Midbrain (tissue), 1 donor: ENCODE measurements around the gene RAD23B.
A peak's percentile ranks its signal among the peaks of the same experiment; 100 is the strongest.
"Not testable (repeated sequence)": the region's sequence is repeated elsewhere in the genome, so short reads cannot be mapped to it uniquely, and the experiment has no call there.

Experiments used
- DNase-seq: peaks from one replicate; lab custom pipeline; 2025; lab: John Stamatoyannopoulos, UW

Gene RAD23B

GRCh38 chr9:107282759-107283622 is at the start of gene RAD23B:
Gene RAD23B, plus strand, starts transcription at chr9:107283279. Its CDS starts 351 bp downstream, at chr9:107283630.
- peak; percentile 97 for DNase-seq

GRCh38 chr9:107235765-107236442 is 47.2 kb upstream of the RAD23B start:
- no peak for DNase-seq

- no peak for DNase-seq
Observed at GRCh38 chr9:107237873-107238272, 45.2 kb upstream of the RAD23B start.

- no peak for DNase-seq
Observed at GRCh38 chr9:107239474-107239873, 43.6 kb upstream of the RAD23B start.

- no peak for DNase-seq
Observed at GRCh38 chr9:107240260-107240659, 42.8 kb upstream of the RAD23B start.

- DNase-seq = no peak
Observed at GRCh38 chr9:107242073-107243030, 40.7 kb upstream of the RAD23B start.

GRCh38 chr9:107243742-107244141 is 39.3 kb upstream of the RAD23B start:
- DNase-seq = no peak

- DNase-seq = no peak
Observed at GRCh38 chr9:107246259-107247254, 36.5 kb upstream of the RAD23B start.

- DNase-seq = no peak
Observed at GRCh38 chr9:107248714-107249113, 34.4 kb upstream of the RAD23B start.

GRCh38 chr9:107249131-107249533 is 33.9 kb upstream of the RAD23B start:
- no peak for DNase-seq

GRCh38 chr9:107249665-107250285 is 33.3 kb upstream of the RAD23B start:
- DNase-seq = no peak

- no peak for DNase-seq
Observed at GRCh38 chr9:107251756-107252322, 31.2 kb upstream of the RAD23B start.

GRCh38 chr9:107258919-107259318 is 24.2 kb upstream of the RAD23B start:
- no peak for DNase-seq

GRCh38 chr9:107259751-107260313 is 23.2 kb upstream of the RAD23B start:
- DNase-seq = not testable (repeated sequence)

GRCh38 chr9:107260437-107261081 is 22.5 kb upstream of the RAD23B start:
- DNase-seq = no peak

GRCh38 chr9:107261106-107261505 is 22.0 kb upstream of the RAD23B start:
- DNase-seq = no peak

- no peak for DNase-seq
Observed at GRCh38 chr9:107263289-107263688, 19.8 kb upstream of the RAD23B start.

- DNase-seq = no peak
Observed at GRCh38 chr9:107266624-107267368, 16.3 kb upstream of the RAD23B start.
